ACC112 (cell line): ENCODE measurements around the gene RCN1.

Experiments
- H2AFZ ChIP-seq: fragments of 200-600 bp; sonication (generic); one replicate; pipeline ENCODE4 v1.6.0; 2017; ENCODE audit warnings: antibody characterized with exemption, low read length; ENCODE audit not compliant: unreplicated experiment
- H3K27ac ChIP-seq: fragments of 200-600 bp; sonication (generic); 2 replicates; pipeline ENCODE4 v1.5.1; 2014; ENCODE audit warnings: low read depth, mild to moderate bottlenecking, antibody characterized with exemption, low read length, moderate library complexity
- H3K27me3 ChIP-seq: fragments of 200-600 bp; sonication (generic); 2 replicates; pipeline ENCODE4 v1.6.1; 2014; ENCODE audit warnings: mild to moderate bottlenecking, antibody characterized with exemption, low read length, moderate library complexity, mixed read lengths; ENCODE audit not compliant: insufficient read depth
- H3K36me3 ChIP-seq: fragments of 200-600 bp; sonication (generic); 2 replicates; pipeline ENCODE4 v1.6.1; 2016; ENCODE audit warnings: mild to moderate bottlenecking, antibody characterized with exemption, low read length, moderate library complexity, mixed read lengths; ENCODE audit not compliant: insufficient read depth
- H3K4me1 ChIP-seq: fragments of 200-600 bp; sonication (generic); one replicate; pipeline ENCODE4 v1.6.1; 2016; ENCODE audit warnings: low read length, mixed read lengths; ENCODE audit not compliant: insufficient read depth, unreplicated experiment, control insufficient read depth
- H3K4me3 ChIP-seq: fragments of 200-600 bp; sonication (generic); 2 replicates; pipeline ENCODE4 v1.5.1; 2014; ENCODE audit warnings: mild to moderate bottlenecking, low read depth, low read length
- H3K79me2 ChIP-seq: fragments of 200-600 bp; sonication (generic); one replicate; pipeline ENCODE4 v1.6.0; 2016; ENCODE audit warnings: low read length; ENCODE audit not compliant: control insufficient read depth, unreplicated experiment, insufficient read depth

Gene RCN1

DNA sequence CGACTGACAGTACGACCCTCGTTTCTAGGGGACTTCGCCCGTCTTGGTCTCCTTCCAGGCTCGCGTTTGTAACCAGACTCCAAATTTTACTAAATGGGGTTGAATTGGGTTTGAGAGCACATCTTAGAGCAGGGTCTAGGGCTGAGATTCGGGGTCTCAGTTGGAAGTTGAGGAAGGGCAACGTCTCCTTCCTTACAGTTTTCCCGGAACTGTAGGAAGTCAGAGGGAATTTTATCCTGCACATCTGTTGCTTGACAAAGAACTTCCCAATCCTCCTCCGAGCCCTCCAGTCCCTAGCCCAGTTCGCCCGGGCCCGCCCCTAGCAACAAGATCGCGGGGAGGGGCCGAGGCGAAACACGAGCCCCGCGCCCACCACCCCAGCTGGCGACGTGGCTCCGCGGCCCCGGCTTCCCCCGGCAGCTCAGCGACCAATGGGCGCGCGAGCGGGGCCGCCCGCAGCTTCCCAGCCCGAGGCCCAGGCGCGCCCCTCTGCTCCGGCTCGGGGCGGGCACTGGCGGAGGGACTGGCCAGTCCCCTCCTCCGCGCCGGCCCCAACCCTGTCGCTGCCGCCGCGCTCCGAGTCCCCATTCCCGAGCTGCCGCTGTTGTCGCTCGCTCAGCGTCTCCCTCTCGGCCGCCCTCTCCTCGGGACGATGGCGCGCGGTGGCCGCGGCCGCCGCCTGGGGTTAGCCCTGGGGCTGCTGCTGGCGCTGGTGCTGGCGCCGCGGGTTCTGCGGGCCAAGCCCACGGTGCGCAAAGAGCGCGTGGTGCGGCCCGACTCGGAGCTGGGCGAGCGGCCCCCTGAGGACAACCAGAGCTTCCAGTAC, at the start of gene RCN1:
TSS of gene RCN1 (plus strand) at position 530 of the 826 bp plus-strand sequence. CDS start at position 653, 123 bp downstream.
- peak within 1 kb of the TSS; percentile 78 for H2AFZ ChIP-seq
- H3K4me1 ChIP-seq, result peaks cover 44% of the 10 kb centered on the region
- H3K27ac ChIP-seq, result peak within 1 kb of the TSS; percentile 71
- no peaks in the 10 kb centered on the region; the same call in 1 of the 2 replicates for H3K36me3 ChIP-seq
- H3K27me3 ChIP-seq, result no peaks in the 10 kb centered on the region
- peak within 1 kb of the TSS; percentile 82 for H3K4me3 ChIP-seq
- peaks cover 51% of the 10 kb centered on the region for H3K79me2 ChIP-seq

DNA sequence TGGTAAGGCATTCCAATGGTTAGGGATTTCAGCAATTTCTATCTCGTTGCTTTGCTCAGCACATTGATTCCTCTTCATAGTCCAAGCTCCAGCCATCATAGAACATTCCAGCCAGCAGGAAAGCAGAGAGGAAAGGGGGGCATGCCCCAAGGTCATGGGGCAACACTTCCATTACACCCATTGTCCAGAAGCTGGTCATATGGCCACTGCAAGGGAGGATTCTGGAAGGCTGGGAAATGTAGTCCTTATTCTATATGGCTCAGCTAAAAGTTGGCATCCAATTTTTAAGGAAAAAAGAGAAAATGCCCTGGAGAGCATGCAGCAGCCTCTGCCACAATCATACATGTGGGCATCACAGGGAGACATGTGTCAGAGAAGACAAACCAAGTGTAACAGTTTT, 47.1 kb upstream of the RCN1 start:
- peaks cover 83% of the 10 kb centered on the region for H3K27me3 ChIP-seq
- no peak overlapping the region for H3K4me3 ChIP-seq

GRCh38 chr11:32044158-32044863, 46.6 kb upstream of the RCN1 start:
- no peak overlapping the region for H3K4me3 ChIP-seq
- no peaks in the 10 kb centered on the region for H3K4me1 ChIP-seq
- no peaks in the 10 kb centered on the region for H3K36me3 ChIP-seq
- H3K79me2 ChIP-seq, result no peaks in the 10 kb centered on the region
- H2AFZ ChIP-seq, result no peak overlapping the region
- H3K27ac ChIP-seq, result no peak overlapping the region
- peaks cover 85% of the 10 kb centered on the region for H3K27me3 ChIP-seq

More for the DNA sequence above, 47.1 kb upstream of the RCN1 start:
- Histone ChIP-seq H3K36me3 (no peaks in the 10 kb centered on the region), H3K27ac (no peak overlapping the region), H2AFZ (no peak overlapping the region), H3K79me2 (no peaks in the 10 kb centered on the region), H3K4me1 (no peaks in the 10 kb centered on the region)

DNA sequence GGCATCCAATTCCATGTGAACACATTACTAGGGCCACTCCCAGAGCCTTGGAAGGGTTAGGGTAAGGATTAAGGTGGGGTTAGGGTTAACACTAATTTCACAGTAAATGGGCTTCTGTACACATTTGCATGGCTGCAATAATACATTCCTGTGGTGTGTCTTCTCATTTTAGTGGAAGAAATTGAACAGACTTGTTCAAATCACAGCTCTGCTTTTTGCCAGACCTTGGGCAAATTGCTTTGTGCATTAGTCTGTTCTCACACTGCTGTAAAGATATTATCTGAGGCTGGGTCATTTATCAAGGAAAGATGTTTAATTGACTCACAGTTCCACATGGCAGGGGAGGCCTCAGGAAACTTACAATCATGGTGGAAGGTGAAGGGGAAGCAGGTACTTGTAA, 45.4 kb upstream of the RCN1 start:
- H2AFZ ChIP-seq, result no peak overlapping the region
- no peaks in the 10 kb centered on the region for H3K79me2 ChIP-seq
- H3K4me1 ChIP-seq, result no peaks in the 10 kb centered on the region
- peaks cover 86% of the 10 kb centered on the region for H3K27me3 ChIP-seq
- no peaks in the 10 kb centered on the region for H3K36me3 ChIP-seq
- H3K4me3 ChIP-seq, result no peak overlapping the region
- H3K27ac ChIP-seq, result no peak overlapping the region

GRCh38 chr11:32050264-32050663, 40.6 kb upstream of the RCN1 start:
- Histone ChIP-seq H3K27ac (no peak overlapping the region), H3K4me3 (no peak overlapping the region), H3K27me3 (peaks cover 61% of the 10 kb centered on the region), H3K79me2 (no peaks in the 10 kb centered on the region), H3K4me1 (peaks cover 4% of the 10 kb centered on the region), H2AFZ (no peak overlapping the region), H3K36me3 (no peaks in the 10 kb centered on the region)

GRCh38 chr11:32052215-32052614, 38.7 kb upstream of the RCN1 start:
- peaks cover 49% of the 10 kb centered on the region for H3K27me3 ChIP-seq
- no peaks in the 10 kb centered on the region for H3K79me2 ChIP-seq
- no peak overlapping the region for H3K27ac ChIP-seq
- peaks cover 4% of the 10 kb centered on the region for H3K4me1 ChIP-seq
- H3K4me3 ChIP-seq, result no peak overlapping the region
- H3K36me3 ChIP-seq, result no peaks in the 10 kb centered on the region
- H2AFZ ChIP-seq, result no peak overlapping the region

DNA sequence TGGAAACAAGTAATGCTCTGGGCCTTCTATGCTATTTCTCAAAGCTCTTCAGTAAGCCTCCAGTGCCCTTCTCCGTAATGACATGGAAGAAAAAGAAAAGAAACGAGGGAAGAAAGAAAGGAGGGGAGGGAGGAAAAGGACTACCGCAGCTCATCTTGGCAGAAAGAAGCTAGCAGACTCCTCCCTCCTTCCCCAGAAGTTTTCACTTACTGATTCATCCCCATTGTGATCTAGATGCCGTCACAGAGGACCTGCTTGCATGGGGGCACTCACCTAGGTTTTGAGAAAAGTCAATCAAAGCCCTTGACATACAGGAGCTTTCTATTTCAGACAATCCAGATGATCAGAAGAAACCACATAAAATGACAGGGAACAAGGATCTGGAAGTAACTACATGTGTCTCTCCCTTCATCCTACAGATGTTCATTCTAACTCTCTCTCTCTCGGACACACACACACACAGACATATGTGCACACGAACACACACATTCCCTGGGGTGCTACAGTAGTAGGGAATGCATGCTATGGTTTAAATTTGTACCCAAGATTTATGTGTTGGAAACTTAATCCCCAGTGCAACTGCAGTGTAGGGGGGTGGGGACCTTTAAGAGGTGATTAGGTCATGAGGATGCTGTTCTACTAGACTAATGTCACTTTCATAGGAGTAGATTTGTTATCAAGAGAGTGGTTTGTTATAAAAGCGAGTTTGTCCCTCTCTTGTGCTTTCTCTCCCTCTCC, 37.6 kb upstream of the RCN1 start:
- Histone ChIP-seq H3K4me1 (peaks cover 4% of the 10 kb centered on the region), H3K79me2 (no peaks in the 10 kb centered on the region), H3K27ac (no peak overlapping the region), H3K27me3 (peaks cover 49% of the 10 kb centered on the region), H2AFZ (no peak overlapping the region), H3K36me3 (no peaks in the 10 kb centered on the region), H3K4me3 (no peak overlapping the region)

DNA sequence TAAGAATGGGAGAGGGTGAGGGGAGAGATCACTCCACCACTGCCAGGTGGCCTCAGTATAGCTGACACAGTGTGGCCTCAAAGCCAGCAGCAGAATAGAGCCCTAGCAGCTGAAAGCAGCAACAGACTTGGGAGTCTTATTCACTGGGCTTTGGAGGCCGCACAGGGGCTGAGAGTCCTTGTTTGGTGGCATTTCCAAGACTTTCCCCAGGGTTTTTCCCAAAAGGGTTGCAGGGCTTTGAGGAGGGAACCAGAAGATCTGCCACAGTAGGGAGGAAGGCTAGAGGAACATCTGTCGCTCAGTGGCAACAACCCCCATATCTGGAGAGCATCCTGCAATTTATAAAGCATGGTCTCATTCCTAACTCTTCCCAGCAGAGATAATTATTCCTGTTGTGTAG, 35.0 kb upstream of the RCN1 start:
- Histone ChIP-seq H3K27ac (no peak overlapping the region), H3K4me1 (peaks cover 4% of the 10 kb centered on the region), H3K79me2 (no peaks in the 10 kb centered on the region), H2AFZ (no peak overlapping the region), H3K27me3 (peaks cover 40% of the 10 kb centered on the region), H3K4me3 (no peak overlapping the region), H3K36me3 (no peaks in the 10 kb centered on the region)

DNA sequence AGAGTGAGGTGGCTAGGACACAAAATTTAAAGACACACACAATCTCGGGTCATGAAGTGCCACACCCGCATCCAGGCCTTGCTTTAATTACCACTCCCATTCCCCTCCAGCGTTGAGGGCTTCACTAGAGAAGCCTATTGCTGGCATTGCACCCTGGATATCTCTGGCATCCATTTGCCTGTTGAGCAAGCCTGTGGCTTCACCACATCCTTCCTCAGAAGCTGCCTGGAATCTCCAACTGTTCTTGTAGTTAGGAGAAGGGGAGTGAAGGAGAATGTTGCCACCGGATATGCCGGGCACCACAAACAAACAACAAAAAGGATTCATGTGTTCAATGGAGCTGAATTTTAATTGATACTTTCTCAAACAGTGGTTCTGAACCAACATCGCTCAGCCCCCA, 34.4 kb upstream of the RCN1 start:
- H3K4me1 ChIP-seq, result peaks cover 4% of the 10 kb centered on the region
- H3K27me3 ChIP-seq, result peaks cover 42% of the 10 kb centered on the region
- no peak overlapping the region for H3K4me3 ChIP-seq
- H3K79me2 ChIP-seq, result no peaks in the 10 kb centered on the region
- H3K36me3 ChIP-seq, result no peaks in the 10 kb centered on the region
- H3K27ac ChIP-seq, result no peak overlapping the region
- no peak overlapping the region for H2AFZ ChIP-seq

- Histone ChIP-seq H3K79me2 (no peaks in the 10 kb centered on the region), H3K36me3 (no peaks in the 10 kb centered on the region), H3K4me1 (no peaks in the 10 kb centered on the region), H2AFZ (no peak overlapping the region), H3K27me3 (peaks cover 62% of the 10 kb centered on the region), H3K27ac (no peak overlapping the region), H3K4me3 (no peak overlapping the region)
Observed at GRCh38 chr11:32059686-32060462, 31.0 kb upstream of the RCN1 start.
